ENCODE results near the gene WDR5.

The WDR5 gene

GRCh38 chr9:134167530-134167931 lies 31.6 kb downstream of the WDR5 start:
- peaks cover 2% of the 10 kb centered on the region for H3K9me3 Mint-ChIP-seq
- H3K27ac Mint-ChIP-seq, result no peak overlapping the region
- H3K4me1 Mint-ChIP-seq, result peaks cover 15% of the 10 kb centered on the region
- peaks cover 13% of the 10 kb centered on the region for H3K36me3 Mint-ChIP-seq (ENCODE audit: low read depth)
- H3K4me3 Mint-ChIP-seq, result no peak overlapping the region
- H3K27me3 Mint-ChIP-seq (ENCODE audit: low read depth, poor library complexity), result peaks cover 5% of the 10 kb centered on the region
- no peak for DNase-seq
- no peak for TF ChIP-seq CTCF (IDR thresholded peaks at IDR 0.05)

DNA sequence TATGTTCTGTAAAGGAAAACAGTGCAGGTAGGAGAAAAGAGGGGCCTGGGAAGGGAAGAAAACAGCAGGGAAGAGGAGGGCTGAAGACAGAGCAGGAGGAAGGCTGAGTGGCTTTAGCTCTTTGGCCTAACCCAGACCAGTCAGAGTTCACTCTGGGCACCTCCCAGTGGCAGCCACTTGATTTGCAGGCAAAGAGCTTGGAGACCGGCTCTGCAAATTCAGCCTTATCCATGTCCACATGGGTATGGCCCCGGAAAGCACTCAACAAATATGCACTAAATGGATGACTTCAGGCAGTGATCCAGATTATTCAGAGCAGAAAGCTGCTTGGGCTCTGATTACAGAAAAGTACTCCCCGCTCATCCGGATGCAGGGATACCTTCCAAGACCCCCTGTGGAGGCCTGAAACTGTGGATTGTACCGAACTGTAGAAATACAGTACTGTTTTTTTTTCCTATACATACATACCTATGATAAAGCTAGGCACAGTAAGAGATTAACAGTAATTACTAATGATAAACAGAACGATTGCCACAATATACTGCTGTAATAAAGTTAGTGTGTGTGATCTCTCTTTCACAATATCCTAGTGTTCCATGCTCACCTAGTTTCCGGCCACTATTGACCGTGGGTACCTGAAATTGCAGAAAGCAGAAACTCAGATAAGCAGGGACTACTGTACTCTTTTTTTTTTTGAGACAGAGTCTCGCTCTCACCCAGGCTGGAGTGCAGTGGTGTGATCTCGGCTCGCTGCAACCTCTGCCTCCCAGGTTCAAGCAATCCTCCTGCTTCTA lies 33.1 kb downstream of the WDR5 start:
- TF ChIP-seq CTCF (IDR thresholded peaks at IDR 0.05), result no peak
- H3K4me3 Mint-ChIP-seq, result no peak overlapping the region
- H3K36me3 Mint-ChIP-seq (ENCODE audit: low read depth), result peaks cover 12% of the 10 kb centered on the region
- no peak for DNase-seq
- peaks cover 3% of the 10 kb centered on the region for H3K27me3 Mint-ChIP-seq (ENCODE audit: low read depth, poor library complexity)
- no peaks in the 10 kb centered on the region for H3K9me3 Mint-ChIP-seq
- H3K27ac Mint-ChIP-seq, result no peak overlapping the region
- peaks cover 21% of the 10 kb centered on the region for H3K4me1 Mint-ChIP-seq

DNA sequence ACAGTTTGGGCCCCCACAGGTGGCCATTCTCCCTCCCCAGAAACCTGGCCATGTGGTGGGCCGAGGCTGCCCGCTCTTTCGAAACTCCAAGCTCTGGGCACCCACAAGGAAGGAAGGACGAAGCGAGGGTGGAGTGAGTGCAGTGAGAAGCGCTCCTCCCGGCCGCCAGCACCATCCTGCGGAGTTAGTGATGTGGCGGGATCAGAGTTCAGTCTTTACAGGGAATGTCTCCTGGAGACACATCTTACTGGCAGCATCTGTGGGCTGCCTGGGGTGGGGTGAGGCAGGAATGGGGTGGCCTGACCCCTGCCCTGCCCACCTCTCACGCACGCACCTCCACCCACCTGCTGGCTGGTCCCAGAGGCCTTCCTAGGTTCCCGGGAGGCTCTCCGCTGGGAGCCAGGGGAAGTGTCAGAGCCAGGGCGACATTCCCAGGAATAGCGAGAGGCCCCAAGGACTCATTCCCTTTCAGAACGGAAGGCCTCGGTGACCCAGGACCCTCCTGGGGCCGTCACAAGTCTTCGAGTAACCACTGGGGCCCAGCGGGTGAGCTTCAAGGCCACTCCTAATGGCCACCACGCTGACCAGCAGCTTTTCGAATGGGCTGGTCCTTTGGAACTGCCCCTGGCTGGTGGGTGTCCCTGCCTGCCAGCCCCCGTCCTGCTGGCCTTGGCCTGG lies 34.0 kb downstream of the WDR5 start:
- Mint-ChIP-seq H3K4me1 (peaks cover 30% of the 10 kb centered on the region), H3K4me3 (no peak overlapping the region), H3K36me3 (ENCODE audit: low read depth) (peaks cover 12% of the 10 kb centered on the region), H3K27me3 (ENCODE audit: low read depth, poor library complexity) (peaks cover 4% of the 10 kb centered on the region), H3K27ac (no peak overlapping the region), H3K9me3 (no peaks in the 10 kb centered on the region)
- DNase-seq, result no peak
- no peak for TF ChIP-seq CTCF (IDR thresholded peaks at IDR 0.05)

- no peaks in the 10 kb centered on the region for H3K9me3 Mint-ChIP-seq
- H3K36me3 Mint-ChIP-seq (ENCODE audit: low read depth), result peaks cover 12% of the 10 kb centered on the region
These were observed 34.8 kb downstream of the WDR5 start for GRCh38 chr9:134170532-134171315.

More at GRCh38 chr9:134170532-134171315, 34.8 kb downstream of the WDR5 start:
- no peak for TF ChIP-seq CTCF (IDR thresholded peaks at IDR 0.05)
- no peak for DNase-seq
- H3K27me3 Mint-ChIP-seq (ENCODE audit: low read depth, poor library complexity), result peaks cover 7% of the 10 kb centered on the region
- peaks cover 31% of the 10 kb centered on the region for H3K4me1 Mint-ChIP-seq
- no peak overlapping the region for H3K27ac Mint-ChIP-seq
- no peak overlapping the region for H3K4me3 Mint-ChIP-seq

All from nephron progenitor cell (in vitro differentiated cells).